T-helper 22 cell (primary cell): ENCODE results near the gene KIRREL3.

Experiments used
- DNase-seq: peaks from one replicate; pipeline ENCODE4 v3.0.0-alpha.2; 2020; ENCODE audit warnings: low read depth

Gene KIRREL3

GRCh38 chr11:126534141-126534805, 466.3 kb downstream of the KIRREL3 start:
- DNase-seq, result no peak

DNA sequence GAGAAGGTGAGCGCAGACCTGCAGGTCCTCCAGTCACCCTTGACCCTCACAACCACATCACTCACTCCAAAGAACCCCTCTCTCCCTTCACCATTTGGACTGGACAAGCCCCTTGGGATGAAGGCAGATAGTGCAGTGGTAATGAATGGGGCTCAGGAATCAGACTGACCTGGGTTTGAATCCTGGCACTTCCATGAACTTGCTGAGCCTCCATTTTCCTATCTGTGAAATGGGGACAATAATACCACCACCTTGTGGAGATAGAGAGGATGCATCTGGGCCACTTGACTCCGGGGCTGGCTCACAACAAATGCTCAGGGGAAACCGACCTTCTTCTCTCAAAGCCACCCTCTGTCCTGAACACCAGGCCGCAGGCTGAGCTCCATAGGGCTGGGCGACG, 467.0 kb downstream of the KIRREL3 start:
- no peak for DNase-seq

GRCh38 chr11:126530416-126530815, 470.2 kb downstream of the KIRREL3 start:
- no peak for DNase-seq

GRCh38 chr11:126529037-126529436, 471.5 kb downstream of the KIRREL3 start:
- no peak for DNase-seq

DNA sequence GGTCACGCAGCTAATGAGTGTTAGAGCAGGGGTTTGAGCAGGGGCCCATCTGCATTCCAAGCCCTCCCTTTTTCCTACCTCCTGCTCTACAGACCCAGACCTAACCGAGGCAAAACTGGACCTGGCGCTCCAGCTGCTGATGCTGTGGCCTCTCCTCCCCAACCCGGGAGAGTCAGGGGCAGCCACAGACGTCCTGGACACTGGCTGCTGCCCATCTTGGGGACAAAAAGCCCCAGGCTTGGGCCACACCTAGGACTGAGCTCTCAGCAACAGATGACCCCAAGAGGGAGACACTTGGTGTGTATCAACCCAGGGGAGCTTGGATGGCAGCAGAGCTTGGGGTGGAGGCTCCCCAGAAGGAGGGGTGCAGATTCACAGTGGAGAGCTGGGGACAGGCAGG, 472.5 kb downstream of the KIRREL3 start:
- no peak for DNase-seq

- DNase-seq, result no peak
These were observed 472.9 kb downstream of the KIRREL3 start for GRCh38 chr11:126527651-126528050.

- DNase-seq, result no peak
These were observed 474.1 kb downstream of the KIRREL3 start for GRCh38 chr11:126526471-126526870.

DNA sequence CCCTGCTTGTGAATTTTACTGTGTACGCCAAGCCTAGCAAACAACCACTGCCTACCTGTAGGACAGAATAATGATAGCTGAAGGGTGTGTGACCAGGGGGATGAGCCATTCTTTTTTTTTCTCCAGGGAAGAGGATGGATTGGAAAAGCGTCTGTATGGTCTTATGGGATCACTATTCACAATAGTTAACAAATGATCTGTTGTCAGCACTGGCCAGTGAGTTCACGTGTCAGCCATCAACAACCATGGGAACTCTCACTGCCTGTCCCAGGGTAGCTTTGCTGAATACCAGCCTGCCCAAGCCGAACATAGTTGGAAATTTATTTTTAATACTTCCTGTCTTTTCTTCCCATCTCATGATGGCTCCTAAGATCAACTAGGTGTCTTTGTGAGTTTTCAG, 474.9 kb downstream of the KIRREL3 start:
- no peak for DNase-seq

DNA sequence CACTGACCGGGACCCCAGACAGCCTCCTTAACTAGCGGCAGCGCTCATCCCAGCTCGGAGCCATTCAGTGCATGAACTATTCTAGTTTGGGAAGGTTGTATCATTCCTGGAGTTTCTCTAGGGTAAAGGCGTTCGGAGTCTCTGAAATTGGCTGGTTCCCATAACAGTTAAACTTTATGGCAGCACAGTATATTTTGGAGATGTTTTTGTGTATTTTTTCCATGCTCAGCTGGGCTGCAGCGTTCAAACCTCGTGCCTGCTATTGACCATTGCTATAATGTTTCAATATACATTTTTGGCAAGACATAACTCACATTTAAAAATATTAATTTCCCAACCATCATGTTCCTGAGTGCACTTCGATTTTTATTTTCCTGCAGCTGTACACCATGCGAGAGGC, 475.4 kb downstream of the KIRREL3 start:
- DNase-seq, result no peak

- no peak for DNase-seq
These were observed 476.9 kb downstream of the KIRREL3 start for GRCh38 chr11:126523441-126524205.

GRCh38 chr11:126522606-126523005, 478.0 kb downstream of the KIRREL3 start:
- no peak for DNase-seq

GRCh38 chr11:126522152-126522551, 478.4 kb downstream of the KIRREL3 start:
- DNase-seq, result no peak

DNA sequence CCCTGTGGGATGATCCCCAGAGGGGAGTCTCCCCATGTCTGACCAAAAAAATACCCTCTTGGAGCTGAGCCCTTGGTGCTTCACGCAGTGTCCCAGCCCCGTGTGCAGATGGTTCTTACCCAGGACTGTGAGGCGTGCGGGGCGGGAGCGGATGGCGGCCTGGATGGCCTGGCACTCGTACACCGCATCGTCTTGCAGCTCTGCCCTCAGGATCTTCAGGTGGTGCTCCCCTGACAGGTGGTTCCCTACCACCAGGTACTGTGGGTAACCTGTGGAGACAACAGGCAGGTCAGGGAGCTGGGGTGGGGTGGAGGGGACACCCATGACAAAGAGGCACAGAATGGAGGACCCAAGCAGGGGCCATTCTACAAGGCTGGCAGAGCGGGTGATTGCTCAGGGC, 479.4 kb downstream of the KIRREL3 start:
- DNase-seq, result no peak

GRCh38 chr11:126519764-126520734, 480.5 kb downstream of the KIRREL3 start:
- no peak for DNase-seq

GRCh38 chr11:126518972-126519690, 481.4 kb downstream of the KIRREL3 start:
- DNase-seq, result no peak

DNA sequence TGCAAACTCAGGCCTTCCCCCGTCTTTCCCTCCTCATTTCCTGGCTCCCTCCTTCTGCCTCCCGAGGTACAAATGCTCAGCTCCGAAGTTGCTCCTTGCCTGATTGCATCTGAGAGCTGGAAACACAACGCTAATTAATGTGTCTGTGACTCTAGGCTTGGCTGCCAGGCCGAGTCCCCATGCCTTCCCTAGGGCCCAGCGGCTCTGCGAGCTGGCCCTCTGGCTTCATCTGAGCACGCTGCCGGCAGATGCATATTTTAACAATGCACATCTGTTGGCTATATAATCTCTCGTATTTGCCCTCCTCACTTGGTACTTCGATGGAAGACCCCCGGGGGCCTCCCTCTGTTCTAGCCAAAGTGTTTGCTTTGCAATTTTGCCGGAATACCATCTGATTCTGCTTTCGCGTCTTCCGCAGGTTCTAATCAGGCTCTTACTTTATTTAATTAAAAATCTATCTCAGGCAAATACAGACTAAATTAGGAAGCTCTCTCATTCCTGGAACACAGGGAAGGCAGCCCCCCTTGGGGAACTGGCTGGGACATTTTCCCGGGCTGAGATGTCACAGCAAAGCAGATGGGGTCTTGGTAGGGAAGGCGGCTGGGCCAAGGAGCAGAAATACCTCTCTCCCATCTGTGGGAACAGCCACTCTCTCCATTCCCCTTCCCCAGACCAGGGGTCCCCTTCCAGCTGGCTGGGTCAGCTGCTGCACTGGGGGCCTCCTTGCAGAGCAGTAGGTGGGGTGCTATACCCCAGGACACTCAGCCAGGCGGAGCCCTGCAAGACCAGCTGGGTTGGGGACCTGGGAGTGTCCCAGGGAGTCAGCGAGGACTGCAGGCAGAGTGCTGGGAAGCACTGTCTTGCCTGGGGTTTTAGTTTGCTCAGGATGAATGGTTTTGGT, 482.2 kb downstream of the KIRREL3 start:
- DNase-seq, result no peak

GRCh38 chr11:126515501-126515900, 485.1 kb downstream of the KIRREL3 start:
- no peak for DNase-seq

DNA sequence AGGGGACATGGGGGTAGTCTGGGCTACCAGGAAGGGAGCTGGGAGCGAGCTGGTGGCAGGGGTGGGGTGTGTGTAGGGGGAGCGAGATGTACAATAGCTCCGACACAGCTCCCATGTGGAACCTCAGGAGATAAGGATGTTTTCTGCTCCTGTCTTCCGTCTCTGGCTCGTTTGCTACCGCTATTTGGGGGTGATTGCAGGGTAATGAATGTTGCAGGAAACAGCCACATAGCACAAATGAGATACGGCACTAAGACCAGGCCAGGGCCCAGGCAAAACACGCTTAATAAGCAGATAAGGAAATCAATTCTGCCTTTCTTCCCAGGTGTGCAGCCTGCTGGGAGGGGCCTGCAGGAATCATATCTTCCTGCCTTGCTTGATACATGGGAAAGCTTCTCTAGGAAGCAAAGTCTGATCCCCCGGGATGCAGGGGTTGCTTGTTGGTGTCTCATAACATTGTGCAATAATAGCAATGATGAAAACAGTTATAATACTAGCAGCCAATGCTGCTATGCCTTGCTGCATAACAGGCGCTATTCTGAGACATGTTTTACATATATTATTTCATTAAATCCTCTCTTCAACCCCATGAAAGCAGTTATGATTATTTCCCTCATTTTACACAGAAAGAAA, 486.4 kb downstream of the KIRREL3 start:
- DNase-seq, result no peak

- no peak for DNase-seq
These were observed 487.5 kb downstream of the KIRREL3 start for GRCh38 chr11:126512741-126513715.
